HepG2 (cell line): ENCODE measurements around the gene GMEB2. TPM values are rescaled to one million over a fixed set of nuclear protein-coding genes. Genes with fewer than 3 reads are reported as not detected.

ENCODE experiments used
- ARID2 ChIP-seq: sonication (generic); formaldehyde crosslinking; IDR thresholded peaks from 2 replicates; pipeline ENCODE4 v1.8.1; 2022; ENCODE audit warnings: mild to moderate bottlenecking, missing genetic modification reagents, borderline replicate concordance
- BRCA1 ChIP-seq: sonication (generic); formaldehyde crosslinking; IDR thresholded peaks from 2 replicates; pipeline ENCODE4 v1.4.0; 2020; ENCODE audit warnings: missing genetic modification reagents
- CEBPB ChIP-seq: IDR thresholded peaks from 2 replicates; pipeline ENCODE4 v1.6.1; 2011; ENCODE audit warnings: low read depth, low read length, improper control_type of control experiment, borderline replicate concordance
- DNMT1 ChIP-seq: sonication (generic); formaldehyde crosslinking; IDR thresholded peaks from 2 replicates; pipeline ENCODE4 v1.5.1; 2020; ENCODE audit warnings: mild to moderate bottlenecking, missing genetic modification reagents
- ERF ChIP-seq: IDR thresholded peaks from 2 replicates; pipeline ENCODE4 v1.6.1; 2018; ENCODE audit warnings: missing biosample characterization, missing genetic modification reagents
- FLYWCH1 ChIP-seq: sonication (generic); formaldehyde crosslinking; IDR thresholded peaks from 2 replicates; pipeline ENCODE4 v1.8.1; 2023; ENCODE audit warnings: mild to moderate bottlenecking, missing genetic modification reagents
- FOXA3 ChIP-seq: IDR thresholded peaks from 2 replicates; pipeline ENCODE4 v1.6.1; 2016; ENCODE audit warnings: missing genetic modification reagents, missing compliant biosample characterization
- FOXP1 ChIP-seq, 2 experiments: fragments of 450-650 bp in 1 of 2; IDR thresholded peaks; 2 replicates each; pipeline ENCODE4 v1.6.1; 2017 to 2018; ENCODE audit warnings: antibody characterized with exemption in 1 of 2
- GLI4 ChIP-seq: sonication (generic); formaldehyde crosslinking; IDR thresholded peaks from 2 replicates; pipeline ENCODE4 v1.5.1; 2020; ENCODE audit warnings: missing genetic modification reagents, mild to moderate bottlenecking, moderate library complexity, borderline replicate concordance
- HDAC1 ChIP-seq: sonication (generic); formaldehyde crosslinking; IDR thresholded peaks from 2 replicates; pipeline ENCODE4 v1.5.1; 2020; ENCODE audit warnings: mild to moderate bottlenecking, missing genetic modification reagents
- HDAC6 ChIP-seq: fragments of 200-600 bp; sonication (generic); IDR thresholded peaks from 2 replicates; pipeline ENCODE4 v1.7.0; 2017; ENCODE audit warnings: mild to moderate bottlenecking, antibody characterized with exemption, low read length, low read depth
- HMG20A ChIP-seq: IDR thresholded peaks from 2 replicates; pipeline ENCODE4 v1.6.1; 2016; ENCODE audit warnings: borderline replicate concordance
- MED8 ChIP-seq: sonication (generic); formaldehyde crosslinking; IDR thresholded peaks from 2 replicates; pipeline ENCODE4 v1.8.1; 2023; ENCODE audit warnings: mild to moderate bottlenecking, missing genetic modification reagents; ENCODE audit not compliant: insufficient replicate concordance
- PAF1 ChIP-seq: IDR thresholded peaks from 2 replicates; pipeline ENCODE4 v1.6.1; 2016; ENCODE audit warnings: missing genetic modification reagents, missing compliant biosample characterization
- PHF8 ChIP-seq: sonication (generic); formaldehyde crosslinking; IDR thresholded peaks from 2 replicates; pipeline ENCODE4 v1.5.0; 2020; ENCODE audit warnings: missing genetic modification reagents
- POLR2G ChIP-seq: fragments of 200-400 bp; formaldehyde crosslinking; IDR thresholded peaks from 2 replicates; pipeline ENCODE4 v1.6.1; 2018; ENCODE audit warnings: mild to moderate bottlenecking, low read depth, low read length, moderate library complexity
- PTBP1 ChIP-seq: fragments of 200-400 bp; formaldehyde crosslinking; IDR thresholded peaks from 2 replicates; pipeline ENCODE4 v1.6.1; 2018; ENCODE audit warnings: low read length, low read depth; ENCODE audit not compliant: poor library complexity, severe bottlenecking
- RAD21 ChIP-seq: fragments of 450-650 bp; formaldehyde crosslinking; IDR thresholded peaks from 2 replicates; pipeline ENCODE4 v1.5.0; 2020; ENCODE audit warnings: mild to moderate bottlenecking
- REL ChIP-seq: sonication (generic); formaldehyde crosslinking; conservative IDR thresholded peaks from 2 replicates; pipeline ENCODE4 v1.8.0; 2022; ENCODE audit warnings: mild to moderate bottlenecking, missing genetic modification reagents, moderate library complexity
- SAP130 ChIP-seq: IDR thresholded peaks from 2 replicates; pipeline ENCODE4 v1.6.1; 2016; ENCODE audit warnings: low read depth
- SYNCRIP ChIP-seq: fragments of 200-400 bp; formaldehyde crosslinking; IDR thresholded peaks from 2 replicates; pipeline ENCODE4 v1.6.1; 2018; ENCODE audit warnings: mild to moderate bottlenecking, low read depth, low read length; ENCODE audit not compliant: insufficient read depth
- TBL1XR1 ChIP-seq: fragments of 150-350 bp; IDR thresholded peaks from 2 replicates; pipeline ENCODE4 v1.6.1; 2014; ENCODE audit warnings: borderline replicate concordance, low read length; ENCODE audit not compliant: partially characterized antibody
- ZBTB21 ChIP-seq: sonication (generic); formaldehyde crosslinking; IDR thresholded peaks from 2 replicates; pipeline ENCODE4 v1.4.0; 2020; ENCODE audit warnings: missing genetic modification reagents
- ZEB1 ChIP-seq: IDR thresholded peaks from 2 replicates; pipeline ENCODE4 v1.6.1; 2012; ENCODE audit warnings: mild to moderate bottlenecking, low read depth, inconsistent platforms; ENCODE audit not compliant: insufficient replicate concordance
- ZMAT3 ChIP-seq: sonication (generic); formaldehyde crosslinking; conservative IDR thresholded peaks from 2 replicates; pipeline ENCODE4 v1.7.0; 2021; ENCODE audit warnings: missing genetic modification reagents
- ZMYM2 ChIP-seq: sonication (generic); formaldehyde crosslinking; IDR thresholded peaks from 2 replicates; pipeline ENCODE4 v1.8.0; 2022; ENCODE audit warnings: mild to moderate bottlenecking, missing genetic modification reagents
- ZNF235 ChIP-seq: sonication (generic); formaldehyde crosslinking; IDR thresholded peaks from 2 replicates; pipeline ENCODE4 v1.8.1; 2023; ENCODE audit warnings: mild to moderate bottlenecking, missing genetic modification reagents, borderline replicate concordance
- ZNF264 ChIP-seq: sonication (generic); formaldehyde crosslinking; IDR thresholded peaks from 2 replicates; pipeline ENCODE4 v1.4.0; 2020; ENCODE audit warnings: missing genetic modification reagents
- ZNF3 ChIP-seq: IDR thresholded peaks from 2 replicates; pipeline ENCODE4 v1.7.0; 2017; ENCODE audit warnings: inconsistent platforms
- ZNF333 ChIP-seq: sonication (generic); formaldehyde crosslinking; IDR thresholded peaks from 2 replicates; pipeline ENCODE4 v1.4.0; 2020; ENCODE audit warnings: mild to moderate bottlenecking, missing genetic modification reagents, borderline replicate concordance
- ZNF350 ChIP-seq: sonication (generic); formaldehyde crosslinking; IDR thresholded peaks from 2 replicates; pipeline ENCODE4 v1.4.0; 2020; ENCODE audit warnings: mild to moderate bottlenecking, low read depth, missing genetic modification reagents, borderline replicate concordance
- ZNF430 ChIP-seq: sonication (generic); formaldehyde crosslinking; IDR thresholded peaks from 2 replicates; pipeline ENCODE4 v1.9.0; 2021; ENCODE audit warnings: mild to moderate bottlenecking, missing genetic modification reagents
- ZNF446 ChIP-seq: sonication (generic); formaldehyde crosslinking; IDR thresholded peaks from 2 replicates; pipeline ENCODE4 v1.5.0; 2020; ENCODE audit warnings: mild to moderate bottlenecking, missing genetic modification reagents
- ZNF468 ChIP-seq: sonication (generic); formaldehyde crosslinking; IDR thresholded peaks from 2 replicates; pipeline ENCODE4 v1.8.0; 2022; ENCODE audit warnings: mild to moderate bottlenecking, moderate library complexity, missing genetic modification reagents
- ZNF674 ChIP-seq: sonication (generic); formaldehyde crosslinking; IDR thresholded peaks from 2 replicates; pipeline ENCODE4 v1.5.0; 2020; ENCODE audit warnings: low read depth, mild to moderate bottlenecking, missing genetic modification reagents
- ZSCAN9 ChIP-seq: IDR thresholded peaks from 2 replicates; pipeline ENCODE4 v1.6.1; 2016; ENCODE audit warnings: borderline replicate concordance
- polyA plus RNA-seq, 8 experiments: library from polyadenylated mRNA; depleted of rRNA in 3 of 8; stranded (reverse) in 7 of 8; unstranded in 1 of 8; fragments of >200 nt; fragmentation: Illumina TruSeq in 4 of 8; extraction: Trizol in 4 of 8; gene quantifications; 2 replicates each; pipeline versions ENCODE4 v1.2.1 to v1.2.3, GENCODE V29; 2011 to 2016; ENCODE audit warnings: low read depth in 4 of 8, missing spikeins in 1 of 8, mixed read lengths in 1 of 8; ENCODE audit not compliant: insufficient read depth in 1 of 8
- total RNA-seq, 5 experiments: library from RNA; depleted of rRNA; stranded (reverse); fragments of >200 nt; fragmentation: Illumina TruSeq; extraction: Trizol; gene quantifications; 2 replicates each; pipeline ENCODE4 v1.2.3, GENCODE V29; 2016; ENCODE audit warnings: low read depth in 1 of 5

The GMEB2 gene
- total and polyA plus RNA-seq, 2 of the 13 experiments (the other 11 are each of a cell fraction or from before 2014, with no cell fraction given), result 10.6 to 12.4 TPM

GRCh38 chr20:63626424-63627128 is at the start of gene GMEB2 (continued):
- no peak for TF ChIP-seq ARID2
- no peak; the same call in 1 of the 2 replicates for TF ChIP-seq ZNF430 (CRISPR knock-in tag)
- no peak for TF ChIP-seq ZEB1
- TF ChIP-seq FLYWCH1 (CRISPR knock-in tag), result no peak
- TF ChIP-seq ZNF235 (CRISPR knock-in tag), result peak; percentile 29; the same call in 1 of the 2 replicates
- TF ChIP-seq POLR2G, result peak; percentile 53
- TF ChIP-seq ZMYM2 (CRISPR knock-in tag), result no peak
- no peak for TF ChIP-seq SYNCRIP
- no peak for TF ChIP-seq ZNF3 (CRISPR knock-in tag)
- TF ChIP-seq HMG20A (CRISPR knock-in tag), result no peak
- no peak for TF ChIP-seq HDAC6
- no peak for TF ChIP-seq PTBP1
- TF ChIP-seq ZNF264 (CRISPR knock-in tag), result 0 out of 2 replicates have a peak, but pooled peaks have one; percentile 20
- TF ChIP-seq ZNF468, result no peak
- TF ChIP-seq ZNF350 (CRISPR knock-in tag), result no peak; the same call in 1 of the 2 replicates
- TF ChIP-seq ZNF674, result no peak; the same call in 1 of the 2 replicates
- no peak for TF ChIP-seq REL
- no peak; the same call in none of the 2 replicates for TF ChIP-seq HDAC1 (CRISPR knock-in tag)
- TF ChIP-seq FOXA3 (CRISPR knock-in tag), result no peak; the same call in 1 of the 2 replicates
- TF ChIP-seq PHF8 (CRISPR knock-in tag), result peak; percentile 65
- TF ChIP-seq DNMT1 (CRISPR knock-in tag), result no peak
- TF ChIP-seq MED8 (CRISPR knock-in tag), result no peak
- peak; percentile 20; the same call in 1 of the 2 replicates for TF ChIP-seq ZNF333 (CRISPR knock-in tag)
- 0 out of 2 replicates have a peak, but pooled peaks have one; percentile 69 for TF ChIP-seq BRCA1
- no peak for TF ChIP-seq TBL1XR1
- no peak for TF ChIP-seq CEBPB
- peak; percentile 67 for TF ChIP-seq RAD21 (CRISPR knock-in tag)
- TF ChIP-seq FOXP1 (IDR thresholded peaks at IDR 0.05), result no peak
- no peak for TF ChIP-seq FOXP1 (CRISPR knock-in tag; IDR thresholded peaks at IDR 0.05)
- no peak for TF ChIP-seq ERF (CRISPR knock-in tag)
- no peak for TF ChIP-seq SAP130 (CRISPR knock-in tag)
- no peak for TF ChIP-seq ZSCAN9
- TF ChIP-seq ZBTB21 (CRISPR knock-in tag), result no peak
- TF ChIP-seq GLI4, result peak; percentile 86; the same call in 1 of the 2 replicates
- TF ChIP-seq ZMAT3, result no peak
- TF ChIP-seq ZNF446 (CRISPR knock-in tag), result no peak
- TF ChIP-seq PAF1 (CRISPR knock-in tag), result no peak
